HG03432 (cell line): ENCODE data around the gene MBTPS1.

Experiments used
- ATAC-seq: cut with Tn5 transposase; IDR thresholded peaks from one replicate; pipeline ENCODE4 v1.9.1; 2021; ENCODE audit warnings: mild to moderate bottlenecking, moderate library complexity; ENCODE audit not compliant: unreplicated experiment

MBTPS1 gene

GRCh38 chr16:84116720-84117493, at the start of gene MBTPS1:
Gene MBTPS1 (minus strand): TSS chr16:84116942. CDS start chr16:84101783, 15,159 bp downstream.
- peak; percentile 90 for ATAC-seq

- no peak for ATAC-seq
These were observed 49.0 kb upstream of the MBTPS1 start for GRCh38 chr16:84165746-84166145.

GRCh38 chr16:84161801-84162200, 45.1 kb upstream of the MBTPS1 start:
- no peak for ATAC-seq

GRCh38 chr16:84161037-84161436, 44.3 kb upstream of the MBTPS1 start:
- ATAC-seq: no peak

GRCh38 chr16:84159800-84160199, 43.1 kb upstream of the MBTPS1 start:
- ATAC-seq: no peak

- ATAC-seq: no peak
These were observed 42.3 kb upstream of the MBTPS1 start for GRCh38 chr16:84159007-84159406.

GRCh38 chr16:84156342-84156784, 39.6 kb upstream of the MBTPS1 start:
- ATAC-seq: no peak

- ATAC-seq: no peak
These were observed 39.0 kb upstream of the MBTPS1 start for GRCh38 chr16:84155771-84156170.

- ATAC-seq: no peak
These were observed 38.5 kb upstream of the MBTPS1 start for GRCh38 chr16:84155226-84155625.

GRCh38 chr16:84153660-84154214, 37.0 kb upstream of the MBTPS1 start:
- ATAC-seq: no peak

GRCh38 chr16:84150926-84151325, 34.2 kb upstream of the MBTPS1 start:
- no peak for ATAC-seq

- peak; percentile 86 for ATAC-seq
These were observed 28.3 kb upstream of the MBTPS1 start, which contains the start of the genes DNAAF1 and HSDL1 for GRCh38 chr16:84144859-84145639. Gene DNAAF1 (plus strand): TSS chr16:84145308. CDS start chr16:84145441, 133 bp downstream. Gene HSDL1 (minus strand): TSS chr16:84145177. CDS start chr16:84131321, 13,856 bp downstream.

- peak; percentile 26 for ATAC-seq
These were observed 27.6 kb upstream of the MBTPS1 start for GRCh38 chr16:84144209-84144858.

GRCh38 chr16:84143784-84144199, 27.1 kb upstream of the MBTPS1 start:
- no peak for ATAC-seq

- ATAC-seq: no peak
These were observed 26.3 kb upstream of the MBTPS1 start for GRCh38 chr16:84143081-84143480.

GRCh38 chr16:84141143-84141670, 24.5 kb upstream of the MBTPS1 start:
- no peak for ATAC-seq

- ATAC-seq: no peak
These were observed 23.0 kb upstream of the MBTPS1 start for GRCh38 chr16:84139628-84140258.

GRCh38 chr16:84138824-84139627, 22.3 kb upstream of the MBTPS1 start:
- peak; percentile 91 for ATAC-seq

- no peak for ATAC-seq
These were observed 21.7 kb upstream of the MBTPS1 start for GRCh38 chr16:84138500-84138823.
